Skeletal muscle cell (primary cell): ENCODE results near the gene CCL8.

Experiments used
- DNase-seq: peaks from one replicate; pipeline ENCODE4 v3.0.0-alpha.2; 2010; ENCODE audit warnings: low read depth
- H3K4me3 ChIP-seq: 2 replicates; pipeline ENCODE4 v1.5.1; 2011; ENCODE audit warnings: low read depth, mild to moderate bottlenecking, control low read depth, low read length, moderate library complexity

The CCL8 gene

DNA sequence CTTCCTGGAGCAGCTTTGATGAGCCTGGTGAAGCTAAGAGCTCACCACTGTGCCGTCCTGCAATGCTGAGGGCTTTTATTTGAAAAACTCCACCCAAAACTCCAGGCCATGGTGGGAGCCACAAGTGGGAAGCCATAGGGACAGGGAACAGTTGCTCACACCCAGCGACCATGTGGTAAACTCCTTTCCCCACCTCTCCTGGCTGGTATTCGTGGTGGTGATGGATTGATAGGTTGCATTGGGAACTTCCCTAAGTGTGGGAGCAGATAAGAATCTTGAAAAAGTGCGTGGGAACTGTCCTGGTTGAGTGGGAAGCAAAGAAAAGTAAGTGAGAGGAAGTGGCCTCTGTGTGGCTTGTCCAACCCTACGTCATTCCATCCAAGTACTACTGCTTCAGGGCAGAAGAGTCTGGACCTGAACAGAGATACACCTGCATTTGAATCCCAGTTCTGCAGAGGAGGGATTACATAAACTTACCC lies 44.0 kb downstream of the CCL8 start, which contains the start of gene CCL1:
Gene CCL1, minus strand, starts transcription at position 51 of the 479 bp plus-strand sequence. CDS start 72 bp downstream, outside the sequence.
- no peak for DNase-seq

DNA sequence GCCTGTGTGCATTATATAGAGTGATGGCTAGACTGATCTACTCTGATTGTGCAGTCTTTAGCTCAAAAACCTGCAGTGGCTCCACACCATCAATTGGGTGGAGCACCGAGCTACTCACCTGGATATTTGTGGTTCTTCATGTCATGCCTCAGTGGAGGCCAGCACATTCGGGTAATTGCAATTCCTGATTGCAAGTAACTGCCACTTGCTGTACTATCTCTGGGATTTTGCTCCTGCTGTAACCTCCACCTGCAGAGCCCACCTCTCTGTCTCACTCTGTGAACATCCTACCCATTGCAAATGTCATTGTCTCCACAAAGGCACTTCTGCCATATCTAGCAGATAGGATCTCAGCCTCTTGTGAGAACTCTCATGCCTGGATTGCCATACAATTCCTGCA lies 45.5 kb downstream of the CCL8 start:
- no peak for DNase-seq
- H3K4me3 ChIP-seq = no peak overlapping the region

More for the DNA sequence above, 44.0 kb downstream of the CCL8 start, which contains the start of gene CCL1:
- no peak within 1 kb of the TSS for H3K4me3 ChIP-seq

DNA sequence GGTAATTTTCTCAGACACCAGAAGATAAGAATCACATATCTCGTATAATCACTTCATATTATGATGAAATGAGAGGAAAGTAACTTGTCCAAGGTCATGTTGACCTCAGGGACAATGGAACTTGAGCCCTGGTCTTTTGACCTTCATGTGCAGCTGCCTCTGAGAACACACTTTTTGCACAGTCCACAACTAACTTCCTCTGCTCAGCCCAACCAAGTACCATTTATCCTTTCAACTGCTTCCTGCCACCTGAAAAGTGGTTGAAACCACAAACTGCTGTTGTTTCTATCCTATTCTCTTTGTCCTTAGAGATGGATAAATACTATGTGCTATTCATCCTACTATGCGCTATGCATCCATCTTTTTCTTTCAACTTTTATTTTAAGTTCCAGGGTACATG lies 46.1 kb downstream of the CCL8 start:
- DNase-seq = no peak
- no peak overlapping the region for H3K4me3 ChIP-seq

DNA sequence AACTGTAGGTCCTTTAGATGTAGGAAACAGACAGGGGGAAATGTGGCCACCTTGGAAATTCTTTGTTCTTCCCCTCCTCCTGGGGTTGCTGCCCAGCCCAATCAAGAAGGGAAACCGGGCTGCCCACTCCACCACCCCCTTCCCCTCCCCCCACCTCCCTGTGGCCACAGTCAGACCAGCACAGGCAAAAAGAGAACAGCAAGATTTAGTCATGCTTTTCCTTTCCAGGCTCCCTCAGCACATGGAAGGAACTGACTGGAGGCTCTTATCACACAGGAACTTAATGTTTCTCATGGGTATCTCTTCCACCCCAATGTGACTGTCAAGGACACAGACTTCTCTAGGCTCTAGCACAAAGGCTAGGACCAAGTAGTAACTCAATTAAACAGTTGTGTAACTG lies 46.8 kb downstream of the CCL8 start:
- no peak for DNase-seq
- no peak overlapping the region for H3K4me3 ChIP-seq

DNA sequence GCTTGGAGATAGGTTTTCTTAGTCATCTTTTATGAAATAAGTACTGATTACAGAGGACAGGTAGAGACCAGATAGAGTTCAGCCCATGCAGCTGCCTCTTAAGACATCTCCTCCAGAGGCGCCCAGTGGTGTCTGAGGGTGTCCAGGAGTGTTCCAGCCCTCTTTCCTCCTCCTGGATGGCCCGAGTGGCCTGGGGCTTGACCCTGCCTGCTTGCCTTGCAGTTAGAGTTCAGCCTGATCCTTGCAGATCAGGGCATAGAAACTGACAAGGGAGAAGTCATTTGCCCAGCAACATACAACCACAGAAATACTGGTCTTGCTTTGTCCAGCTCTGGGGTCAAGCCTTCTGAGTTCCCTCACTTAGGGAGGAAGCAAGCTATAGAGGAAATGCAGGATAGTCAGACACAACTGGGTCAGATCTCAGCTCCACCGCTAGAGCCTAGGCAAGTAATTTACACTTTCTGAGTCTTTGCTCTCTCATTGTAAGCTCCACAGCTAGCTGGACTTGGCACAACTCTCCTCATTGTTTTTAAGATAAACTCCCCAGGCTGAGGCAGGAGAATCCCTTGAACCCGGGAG lies 47.4 kb downstream of the CCL8 start:
- no peak for DNase-seq
- H3K4me3 ChIP-seq = no peak overlapping the region

DNA sequence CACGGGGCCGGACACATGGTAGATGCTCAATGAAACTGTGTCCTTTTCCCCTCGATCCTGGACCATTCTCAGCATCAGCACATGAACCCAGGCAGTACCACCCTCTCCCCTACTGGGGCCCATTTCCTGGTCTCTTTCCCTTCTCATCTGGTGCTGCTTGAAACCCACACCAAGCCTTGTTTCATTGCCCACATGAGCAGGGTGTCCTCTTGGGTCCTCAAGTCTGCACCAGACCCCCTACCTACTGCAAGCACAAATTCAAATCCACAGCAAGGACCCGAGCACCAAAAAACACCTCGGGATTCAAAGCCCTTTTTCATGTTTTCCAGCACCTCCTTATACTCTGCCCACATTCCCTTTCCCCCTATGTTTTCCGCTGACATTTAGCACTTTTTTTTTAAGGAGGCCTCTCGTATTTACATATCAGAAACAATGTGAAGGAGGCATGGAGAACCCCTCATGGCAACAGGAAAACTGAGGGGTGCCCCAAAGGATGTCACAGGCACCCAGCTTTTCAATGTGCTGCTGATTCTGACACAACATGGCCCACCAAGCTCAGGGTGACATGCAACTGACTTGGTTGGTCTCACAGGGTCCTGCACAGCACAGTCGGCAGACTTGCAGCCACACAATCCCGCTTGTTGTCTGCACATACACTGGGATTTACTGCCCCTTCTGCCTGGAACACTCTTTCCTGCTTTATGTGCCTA lies 48.4 kb downstream of the CCL8 start:
- no peak for DNase-seq
- H3K4me3 ChIP-seq = no peak overlapping the region

DNA sequence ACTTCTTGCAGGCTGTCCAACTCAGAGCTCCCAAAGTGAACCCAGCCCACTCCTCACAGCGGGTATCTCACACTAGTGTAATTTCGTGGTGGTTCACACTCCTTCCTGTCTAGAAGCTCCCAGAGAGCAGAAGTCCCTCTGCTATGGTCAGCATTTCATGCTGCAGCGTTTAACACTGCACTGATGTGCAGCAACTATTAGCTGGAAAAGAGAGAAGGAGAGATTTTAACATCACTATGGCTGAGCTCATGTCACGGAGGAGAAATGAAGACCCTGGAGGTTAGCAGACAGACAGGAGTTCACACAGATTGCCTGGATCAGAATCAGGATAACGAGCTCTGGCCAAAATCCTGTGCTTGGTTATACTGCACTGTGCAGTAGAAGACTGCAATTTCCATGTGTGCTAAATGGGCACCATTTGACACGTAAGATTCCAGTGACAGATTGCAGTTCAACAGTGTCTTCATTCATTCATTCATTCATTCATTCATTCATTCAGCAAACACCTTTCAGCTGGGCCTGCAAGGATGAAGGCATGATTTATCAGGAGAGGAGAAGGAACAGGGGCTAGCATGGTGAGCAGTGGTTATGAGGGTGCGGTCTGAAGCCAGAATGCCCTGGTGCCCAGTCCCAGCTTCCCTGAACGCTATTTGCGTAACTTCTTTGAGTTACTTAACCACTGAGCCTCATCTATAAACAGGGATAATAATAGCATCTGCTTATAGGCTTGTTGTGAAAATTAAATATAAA lies 49.1 kb downstream of the CCL8 start:
- DNase-seq = no peak
- no peak overlapping the region for H3K4me3 ChIP-seq

DNA sequence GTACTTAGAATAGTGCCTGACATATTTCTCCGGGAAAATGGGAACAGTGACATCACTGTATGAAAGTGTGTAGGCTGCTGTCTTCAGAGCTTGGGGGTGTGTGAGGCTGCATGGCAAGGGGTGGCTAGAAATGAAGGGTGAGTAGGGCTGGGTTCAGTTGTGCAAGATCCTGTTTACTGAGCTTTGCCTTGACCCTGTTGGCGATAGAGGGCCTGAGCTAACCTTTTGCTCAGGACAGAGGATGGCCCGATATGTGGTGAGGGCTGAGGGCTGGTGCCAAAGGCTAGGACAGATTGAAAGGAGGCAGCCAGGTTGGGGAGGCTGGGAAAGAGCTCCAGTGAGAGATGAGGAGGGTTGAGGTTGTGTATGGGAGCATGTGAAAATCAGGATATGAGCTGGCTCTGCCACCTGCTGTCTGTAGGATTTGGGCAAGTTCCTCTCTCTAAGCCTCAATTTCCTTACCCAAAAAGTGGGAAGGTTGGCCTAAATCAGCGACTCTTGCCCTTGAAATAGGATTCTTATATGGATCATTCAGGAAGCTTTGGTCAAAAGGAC lies 49.8 kb downstream of the CCL8 start:
- DNase-seq = no peak
- H3K4me3 ChIP-seq = no peak overlapping the region

DNA sequence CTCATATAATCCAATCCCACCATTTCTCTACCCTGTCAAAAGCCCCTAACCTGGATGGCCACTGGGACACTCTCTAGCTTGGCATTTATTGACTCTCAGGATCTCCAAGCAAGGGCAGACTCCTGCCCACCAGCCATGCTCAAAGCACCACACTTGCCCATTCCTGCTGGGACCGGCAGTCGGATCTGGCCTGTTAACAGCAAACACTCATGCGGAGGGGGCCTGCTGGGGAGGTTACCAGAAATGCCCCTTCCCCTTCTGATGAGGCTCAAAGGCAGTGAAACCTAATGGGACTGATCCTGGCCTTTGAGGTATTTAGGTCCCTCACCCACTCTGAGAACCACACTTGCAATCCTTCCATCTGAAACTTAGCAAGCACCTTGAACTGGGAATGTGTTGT lies 50.3 kb downstream of the CCL8 start:
- H3K4me3 ChIP-seq = no peak overlapping the region
- DNase-seq = no peak

DNA sequence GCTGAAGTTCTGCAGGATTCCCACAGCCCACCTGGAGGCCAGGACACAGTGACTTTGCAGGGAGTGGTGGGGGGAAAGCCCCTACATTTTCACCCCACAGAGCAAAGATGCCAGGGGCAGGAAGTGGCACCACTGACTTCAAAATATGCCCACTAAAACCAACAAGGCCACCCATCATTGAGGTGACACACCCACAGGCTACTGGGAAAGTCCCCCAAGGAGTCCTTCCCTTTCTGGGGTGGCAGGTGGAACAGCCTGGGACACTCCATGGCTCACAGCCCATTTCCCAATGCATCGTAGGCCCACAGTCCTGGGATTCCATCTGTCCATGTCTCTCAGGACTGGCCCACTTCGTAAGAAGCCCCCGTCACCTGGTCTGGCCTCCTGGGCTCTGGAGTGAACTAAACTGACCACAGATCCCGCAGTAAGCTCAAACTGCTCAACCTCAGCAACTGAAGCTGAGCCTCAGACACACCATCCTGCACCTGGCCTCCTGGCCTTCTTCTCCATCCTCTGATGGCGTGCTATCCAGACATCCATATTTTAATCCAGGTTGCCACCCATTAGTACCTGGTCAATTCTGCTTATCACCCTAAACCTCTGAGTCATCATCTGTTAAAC lies 51.3 kb downstream of the CCL8 start:
- no peak overlapping the region for H3K4me3 ChIP-seq
- DNase-seq = no peak

DNA sequence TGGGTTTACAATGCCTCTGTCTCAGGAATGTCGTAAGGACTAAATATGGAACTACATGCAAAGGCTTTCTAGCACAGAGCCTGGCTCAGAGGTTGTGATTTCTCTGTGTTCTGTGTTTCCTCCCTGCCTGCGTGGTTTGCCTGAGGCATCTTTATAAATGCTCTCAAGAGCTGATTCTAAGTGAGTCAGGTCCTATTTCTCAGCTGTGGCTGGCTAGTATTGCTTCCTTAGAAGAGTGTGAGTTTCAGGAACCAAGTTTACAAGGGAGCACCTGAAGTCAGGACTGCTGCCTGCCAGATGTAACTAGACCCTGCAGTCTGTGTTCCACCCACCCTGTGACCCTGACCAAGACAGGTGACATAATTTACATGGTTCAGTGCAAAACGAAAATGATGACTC lies 51.8 kb downstream of the CCL8 start:
- H3K4me3 ChIP-seq = no peak overlapping the region
- DNase-seq = no peak
